GM19351 (cell line): Measurements from ENCODE around the gene TULP4.

Source experiments
- ATAC-seq: cut with Tn5 transposase; IDR thresholded peaks from one replicate; pipeline ENCODE4 v1.9.1; 2021; ENCODE audit warnings: mild to moderate bottlenecking, moderate library complexity; ENCODE audit not compliant: unreplicated experiment

The TULP4 gene

GRCh38 chr6:158489441-158489840, 177.2 kb downstream of the TULP4 start:
- no peak for ATAC-seq

GRCh38 chr6:158492881-158493280, 180.6 kb downstream of the TULP4 start:
- no peak for ATAC-seq

GRCh38 chr6:158496700-158497099, 184.4 kb downstream of the TULP4 start:
- no peak for ATAC-seq

GRCh38 chr6:158497620-158498019, 185.4 kb downstream of the TULP4 start:
- no peak for ATAC-seq

- no peak for ATAC-seq
Observed at GRCh38 chr6:158498362-158498761, 186.1 kb downstream of the TULP4 start.

- ATAC-seq = no peak
Observed at GRCh38 chr6:158499601-158500000, 187.3 kb downstream of the TULP4 start.

- no peak for ATAC-seq
Observed at GRCh38 chr6:158500016-158500735, 187.9 kb downstream of the TULP4 start.

- ATAC-seq = no peak
Observed at GRCh38 chr6:158501360-158502262, 189.3 kb downstream of the TULP4 start.

GRCh38 chr6:158502263-158502950, 190.1 kb downstream of the TULP4 start:
- no peak for ATAC-seq

- ATAC-seq = no peak
Observed at GRCh38 chr6:158503222-158503621, 191.0 kb downstream of the TULP4 start.

GRCh38 chr6:158503846-158504245, 191.6 kb downstream of the TULP4 start:
- no peak for ATAC-seq

- ATAC-seq = no peak
Observed at GRCh38 chr6:158505194-158505593, 192.9 kb downstream of the TULP4 start.

- no peak for ATAC-seq
Observed at GRCh38 chr6:158506601-158507000, 194.3 kb downstream of the TULP4 start.

GRCh38 chr6:158507174-158507573, 194.9 kb downstream of the TULP4 start:
- no peak for ATAC-seq

GRCh38 chr6:158508450-158508849, 196.2 kb downstream of the TULP4 start:
- ATAC-seq = no peak

- no peak for ATAC-seq
Observed at GRCh38 chr6:158509465-158509864, 197.2 kb downstream of the TULP4 start.

- no peak for ATAC-seq
Observed at GRCh38 chr6:158512809-158513208, 200.5 kb downstream of the TULP4 start.

GRCh38 chr6:158514176-158514575, 201.9 kb downstream of the TULP4 start:
- no peak for ATAC-seq

- no peak for ATAC-seq
Observed at GRCh38 chr6:158514991-158515390, 202.7 kb downstream of the TULP4 start.

- ATAC-seq = no peak
Observed at GRCh38 chr6:158516098-158516497, 203.8 kb downstream of the TULP4 start.

GRCh38 chr6:158517038-158517437, 204.8 kb downstream of the TULP4 start:
- ATAC-seq = no peak
